Measurements from ENCODE around the gene FOXD1. TPM values are rescaled to one million over a fixed set of nuclear protein-coding genes. Genes with fewer than 3 reads are reported as not detected.

Gene FOXD1
- total RNA-seq, 1 donor, result 17.0 TPM

DNA sequence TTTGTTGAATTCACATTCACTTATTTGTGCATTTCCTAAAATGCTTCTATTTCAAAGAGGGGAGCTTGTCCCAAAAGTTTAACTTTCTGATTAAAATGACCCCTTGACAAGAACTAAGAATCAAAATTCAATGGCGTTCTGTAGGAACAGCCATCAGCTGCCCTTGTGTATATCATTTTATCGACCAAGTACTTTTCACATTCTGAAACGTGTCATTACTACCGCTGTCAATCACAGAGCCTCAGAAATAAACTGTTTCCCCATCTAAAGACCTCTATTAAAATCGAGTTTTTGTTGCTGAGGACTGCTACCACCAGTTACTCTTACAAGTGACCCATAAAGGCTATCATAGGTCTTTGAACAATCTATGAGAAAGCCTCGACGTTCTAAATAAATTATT is 1.6 kb upstream of the FOXD1 start:
- H3K4me1 ChIP-seq (ENCODE audit: insufficient read depth, low read length), result peaks cover 19% of the 10 kb centered on the region
- H3K36me3 ChIP-seq (ENCODE audit: insufficient read depth, low read length), result no peaks in the 10 kb centered on the region
- no peak overlapping the region for H2AFZ ChIP-seq (ENCODE audit: low read length)
- no peaks in the 10 kb centered on the region for H3K9me3 ChIP-seq (ENCODE audit: low read depth, low read length)
- TF ChIP-seq, protein P1, sequence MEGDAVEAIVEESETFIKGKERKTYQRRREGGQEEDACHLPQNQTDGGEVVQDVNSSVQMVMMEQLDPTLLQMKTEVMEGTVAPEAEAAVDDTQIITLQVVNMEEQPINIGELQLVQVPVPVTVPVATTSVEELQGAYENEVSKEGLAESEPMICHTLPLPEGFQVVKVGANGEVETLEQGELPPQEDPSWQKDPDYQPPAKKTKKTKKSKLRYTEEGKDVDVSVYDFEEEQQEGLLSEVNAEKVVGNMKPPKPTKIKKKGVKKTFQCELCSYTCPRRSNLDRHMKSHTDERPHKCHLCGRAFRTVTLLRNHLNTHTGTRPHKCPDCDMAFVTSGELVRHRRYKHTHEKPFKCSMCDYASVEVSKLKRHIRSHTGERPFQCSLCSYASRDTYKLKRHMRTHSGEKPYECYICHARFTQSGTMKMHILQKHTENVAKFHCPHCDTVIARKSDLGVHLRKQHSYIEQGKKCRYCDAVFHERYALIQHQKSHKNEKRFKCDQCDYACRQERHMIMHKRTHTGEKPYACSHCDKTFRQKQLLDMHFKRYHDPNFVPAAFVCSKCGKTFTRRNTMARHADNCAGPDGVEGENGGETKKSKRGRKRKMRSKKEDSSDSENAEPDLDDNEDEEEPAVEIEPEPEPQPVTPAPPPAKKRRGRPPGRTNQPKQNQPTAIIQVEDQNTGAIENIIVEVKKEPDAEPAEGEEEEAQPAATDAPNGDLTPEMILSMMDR (IDR thresholded peaks at IDR 0.05; ENCODE audit: extremely low read depth, low read depth, low read length), result no peak
- peaks cover 12% of the 10 kb centered on the region for H3K27me3 ChIP-seq (ENCODE audit: insufficient read depth, low read length)
- no peak overlapping the region for H3K4me3 ChIP-seq (ENCODE audit: insufficient read depth, low read length)
- DNase-seq (ENCODE audit: insufficient read length, low spot score, missing footprints), result no peak
- H3K79me2 ChIP-seq (ENCODE audit: insufficient read depth, low read length), result peaks cover 26% of the 10 kb centered on the region
- H3K4me2 ChIP-seq (ENCODE audit: insufficient read depth, low read length), result no peak overlapping the region
- H4K20me1 ChIP-seq (ENCODE audit: insufficient read depth, low read length), result peaks cover 8% of the 10 kb centered on the region
- H3K27ac ChIP-seq (ENCODE audit: low read depth, low read length), result no peak overlapping the region

DNA sequence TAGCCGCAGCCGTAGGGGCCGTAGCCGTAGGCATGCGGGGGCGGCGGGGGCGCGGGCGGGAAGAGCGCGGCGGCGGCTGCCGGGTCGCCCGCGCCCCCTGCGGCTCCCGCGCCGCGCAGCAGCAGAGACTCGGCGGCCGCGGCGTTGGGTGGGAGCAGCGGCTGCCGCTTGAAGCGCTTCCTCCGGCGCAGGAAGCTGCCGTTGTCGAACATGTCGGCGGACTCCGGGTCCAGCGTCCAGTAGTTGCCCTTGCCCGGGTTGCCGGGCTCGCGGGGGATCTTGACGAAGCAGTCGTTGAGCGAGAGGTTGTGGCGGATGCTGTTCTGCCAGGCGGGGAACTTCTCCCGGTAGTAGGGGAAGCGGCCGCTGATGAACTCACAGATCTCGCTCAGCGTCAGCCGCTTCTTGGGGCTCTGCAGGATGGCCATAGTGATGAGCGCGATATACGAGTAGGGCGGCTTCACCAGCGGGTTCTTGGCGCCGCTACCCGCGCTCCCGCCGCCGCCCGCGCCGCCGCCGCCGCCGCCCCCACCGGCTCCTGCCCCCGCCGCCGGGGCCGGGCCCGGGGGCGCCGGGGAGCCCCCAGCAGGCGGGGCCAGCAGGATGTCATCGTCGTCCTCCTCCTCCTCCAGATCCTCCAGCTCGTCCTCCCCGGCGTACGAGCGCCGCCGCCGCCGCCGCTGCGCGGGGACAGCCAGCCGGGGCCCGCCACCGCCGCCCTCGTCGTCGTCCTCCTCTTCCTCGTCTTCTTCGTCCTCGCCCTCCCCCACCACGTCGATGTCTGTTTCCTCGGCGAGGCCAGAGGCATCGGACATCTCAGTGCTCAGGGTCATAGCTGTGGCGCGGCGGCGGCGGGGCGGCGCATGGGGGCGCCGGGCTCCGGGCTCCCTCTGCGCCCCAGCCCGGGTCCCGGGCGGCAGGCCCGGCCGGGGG is 781 bp downstream of the FOXD1 start:
- H3K27ac ChIP-seq (ENCODE audit: low read depth, low read length), result peak overlapping the region; percentile 69
- H3K4me3 ChIP-seq (ENCODE audit: insufficient read depth, low read length), result peak overlapping the region; percentile 96
- H2AFZ ChIP-seq (ENCODE audit: low read length), result peak overlapping the region; percentile 73
- TF ChIP-seq, protein P1 (IDR thresholded peaks at IDR 0.05; ENCODE audit: extremely low read depth, low read depth, low read length), result no peak
- peak; percentile 89 for DNase-seq (ENCODE audit: insufficient read length, low spot score, missing footprints)
- H3K36me3 ChIP-seq (ENCODE audit: insufficient read depth, low read length), result peaks cover 10% of the 10 kb centered on the region
- H3K4me1 ChIP-seq (ENCODE audit: insufficient read depth, low read length), result peaks cover 19% of the 10 kb centered on the region
- peak overlapping the region; percentile 99 for H3K4me2 ChIP-seq (ENCODE audit: insufficient read depth, low read length)
- H3K79me2 ChIP-seq (ENCODE audit: insufficient read depth, low read length), result peaks cover 46% of the 10 kb centered on the region
- H4K20me1 ChIP-seq (ENCODE audit: insufficient read depth, low read length), result peaks cover 8% of the 10 kb centered on the region
- peaks cover 12% of the 10 kb centered on the region for H3K27me3 ChIP-seq (ENCODE audit: insufficient read depth, low read length)
- H3K9me3 ChIP-seq (ENCODE audit: low read depth, low read length), result no peaks in the 10 kb centered on the region

DNA sequence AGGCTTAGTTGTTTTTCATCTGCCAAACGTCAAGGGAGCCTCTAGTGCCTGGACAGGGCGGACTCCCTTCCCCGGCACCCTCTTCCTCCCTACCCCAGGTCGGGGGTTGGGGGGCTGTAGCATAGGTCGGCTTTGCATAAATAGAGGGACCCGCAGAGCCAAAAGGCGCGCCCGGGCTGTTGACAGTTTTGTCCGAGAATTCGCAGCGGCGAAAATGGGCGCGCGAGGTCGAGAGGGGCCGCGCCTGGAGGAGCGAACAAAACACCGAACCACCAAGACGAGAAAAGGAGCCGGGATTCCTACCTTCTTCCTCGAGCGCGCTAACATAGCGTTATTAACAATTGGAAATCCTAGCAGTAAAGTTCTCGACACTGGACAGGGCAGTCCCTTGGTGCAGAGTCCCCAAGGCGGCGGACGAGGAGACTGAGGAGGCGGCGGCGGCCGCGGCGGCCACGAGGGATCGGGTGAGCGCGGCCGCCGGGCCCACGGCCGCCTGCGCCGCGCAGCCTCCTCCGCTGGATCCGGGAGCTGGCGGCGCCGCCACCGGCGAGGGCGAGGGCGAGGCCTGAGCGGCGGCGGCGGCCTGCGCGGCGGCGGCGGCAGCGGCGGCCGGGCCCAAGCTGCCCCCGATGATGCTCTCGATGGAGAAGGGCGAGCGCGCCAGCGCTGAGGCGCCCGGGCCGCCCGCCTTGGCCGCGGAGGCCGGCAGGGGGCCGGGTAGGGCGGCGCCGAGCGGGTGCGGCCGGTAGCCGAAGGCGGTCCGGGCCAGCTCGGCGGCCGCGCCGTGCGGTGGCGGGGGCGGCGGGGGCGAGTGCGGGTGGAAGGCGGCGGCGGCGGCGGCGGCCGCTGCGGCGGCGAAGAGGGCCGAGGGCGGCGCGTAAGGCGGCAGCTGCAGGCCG is 1.7 kb downstream of the FOXD1 start:
- H4K20me1 ChIP-seq (ENCODE audit: insufficient read depth, low read length), result peaks cover 8% of the 10 kb centered on the region
- peak overlapping the region; percentile 47 for H3K27ac ChIP-seq (ENCODE audit: low read depth, low read length)
- H2AFZ ChIP-seq (ENCODE audit: low read length), result no peak overlapping the region
- peak overlapping the region; percentile 84 for H3K4me2 ChIP-seq (ENCODE audit: insufficient read depth, low read length)
- no peaks in the 10 kb centered on the region for H3K9me3 ChIP-seq (ENCODE audit: low read depth, low read length)
- peak overlapping the region; percentile 96 for H3K4me3 ChIP-seq (ENCODE audit: insufficient read depth, low read length)
- peaks cover 19% of the 10 kb centered on the region for H3K4me1 ChIP-seq (ENCODE audit: insufficient read depth, low read length)
- H3K79me2 ChIP-seq (ENCODE audit: insufficient read depth, low read length), result peaks cover 54% of the 10 kb centered on the region
- peaks cover 10% of the 10 kb centered on the region for H3K36me3 ChIP-seq (ENCODE audit: insufficient read depth, low read length)
- TF ChIP-seq, protein P1 (IDR thresholded peaks at IDR 0.05; ENCODE audit: extremely low read depth, low read depth, low read length), result no peak
- DNase-seq (ENCODE audit: insufficient read length, low spot score, missing footprints), result peak; percentile 92
- H3K27me3 ChIP-seq (ENCODE audit: insufficient read depth, low read length), result peaks cover 8% of the 10 kb centered on the region
